ENCODE results near the gene CEACAM16. TPM values are rescaled to one million over a fixed set of nuclear protein-coding genes. Genes with fewer than 3 reads are reported as not detected.

CEACAM16 gene
- total and polyA plus RNA-seq, 10 of the 15 experiments (the other 5 are each of a cell fraction or from before 2014, with no cell fraction given) = not detected

DNA sequence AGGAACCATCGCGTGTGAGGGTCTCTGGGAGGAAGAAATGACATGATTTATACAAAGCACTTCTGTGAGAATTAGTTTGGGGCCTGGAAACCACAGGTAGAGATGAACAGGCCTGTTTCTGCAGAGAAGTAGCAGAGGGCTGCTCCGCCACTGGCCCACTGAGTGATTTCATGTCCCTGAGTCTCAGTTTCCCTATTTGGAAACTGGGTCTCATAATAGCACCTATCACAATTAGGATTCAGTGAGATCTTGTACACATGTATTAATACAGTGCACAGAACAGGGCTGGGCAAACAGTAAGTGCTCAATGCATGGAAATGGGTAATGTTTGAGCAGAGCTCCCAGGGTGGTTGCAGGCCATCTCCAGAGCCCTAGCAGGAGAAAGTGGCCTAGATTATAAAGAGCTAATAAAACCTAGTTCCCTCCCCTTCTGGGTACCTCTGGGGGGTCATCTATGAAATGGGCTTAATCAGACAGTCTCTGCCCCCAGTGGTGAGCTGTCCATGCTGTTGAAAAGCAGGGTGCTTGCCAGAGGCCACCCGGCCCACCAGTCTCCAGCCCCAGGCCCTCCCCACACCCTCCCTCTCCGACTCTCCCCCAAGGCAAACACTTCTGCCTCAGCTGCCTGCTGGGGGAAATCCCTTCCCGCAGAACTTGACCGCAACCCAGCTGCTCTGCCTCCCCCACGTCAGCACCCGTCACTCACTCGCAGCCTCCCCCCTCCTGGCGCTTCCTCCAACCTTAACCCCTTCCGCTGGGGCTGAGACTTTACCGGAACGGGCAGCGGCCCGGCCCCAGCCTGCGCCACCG lies 54.1 kb downstream of the CEACAM16 start (continued):
- TF ChIP-seq, protein P1, sequence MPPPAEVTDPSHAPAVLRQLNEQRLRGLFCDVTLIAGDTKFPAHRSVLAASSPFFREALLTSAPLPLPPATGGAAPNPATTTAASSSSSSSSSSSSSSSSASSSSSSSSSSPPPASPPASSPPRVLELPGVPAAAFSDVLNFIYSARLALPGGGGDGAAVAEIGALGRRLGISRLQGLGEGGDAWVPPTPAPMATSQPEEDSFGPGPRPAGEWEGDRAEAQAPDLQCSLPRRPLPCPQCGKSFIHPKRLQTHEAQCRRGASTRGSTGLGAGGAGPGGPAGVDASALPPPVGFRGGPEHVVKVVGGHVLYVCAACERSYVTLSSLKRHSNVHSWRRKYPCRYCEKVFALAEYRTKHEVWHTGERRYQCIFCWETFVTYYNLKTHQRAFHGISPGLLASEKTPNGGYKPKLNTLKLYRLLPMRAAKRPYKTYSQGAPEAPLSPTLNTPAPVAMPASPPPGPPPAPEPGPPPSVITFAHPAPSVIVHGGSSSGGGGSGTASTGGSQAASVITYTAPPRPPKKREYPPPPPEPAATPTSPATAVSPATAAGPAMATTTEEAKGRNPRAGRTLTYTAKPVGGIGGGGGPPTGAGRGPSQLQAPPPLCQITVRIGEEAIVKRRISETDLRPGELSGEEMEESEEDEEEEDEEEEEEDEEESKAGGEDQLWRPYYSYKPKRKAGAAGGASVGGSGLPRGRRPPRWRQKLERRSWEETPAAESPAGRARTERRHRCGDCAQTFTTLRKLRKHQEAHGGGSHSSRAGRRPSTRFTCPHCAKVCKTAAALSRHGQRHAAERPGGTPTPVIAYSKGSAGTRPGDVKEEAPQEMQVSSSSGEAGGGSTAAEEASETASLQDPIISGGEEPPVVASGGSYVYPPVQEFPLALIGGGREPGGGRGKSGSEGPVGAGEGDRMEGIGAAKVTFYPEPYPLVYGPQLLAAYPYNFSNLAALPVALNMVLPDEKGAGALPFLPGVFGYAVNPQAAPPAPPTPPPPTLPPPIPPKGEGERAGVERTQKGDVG (CRISPR knock-in tag; IDR thresholded peaks at IDR 0.05) = no peak
- peak; percentile 100 for TF ChIP-seq CBFB (IDR thresholded peaks at IDR 0.05; ENCODE audit: low read depth)
- peak; percentile 94; the same call in 2 of the 3 replicates for TF ChIP-seq POU2F2 (IDR thresholded peaks at IDR 0.05; ENCODE audit: borderline replicate concordance, low read depth, low read length)
- TF ChIP-seq MTA3 (IDR thresholded peaks at IDR 0.05; ENCODE audit: borderline replicate concordance, low read length) = no peak; the same call in 1 of the 2 replicates

DNA sequence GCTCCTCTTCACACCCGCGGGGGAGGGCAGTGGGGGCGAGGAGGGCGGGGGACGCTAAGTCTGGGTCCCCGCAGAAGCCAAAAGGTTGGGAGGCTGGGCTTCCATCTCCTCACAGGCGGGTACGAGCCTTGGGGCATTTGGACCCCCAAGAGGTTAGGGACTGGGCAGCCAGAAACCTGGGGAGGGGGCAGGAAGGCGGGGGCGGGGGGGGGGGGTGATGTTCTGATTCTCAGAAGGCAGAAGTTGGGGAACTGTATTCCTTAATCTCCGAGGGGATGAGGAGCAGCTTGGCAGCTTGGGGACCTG lies 54.6 kb downstream of the CEACAM16 start:
- H3K4me1 ChIP-seq (ENCODE audit: control insufficient read depth, insufficient read depth, low read length) = peaks cover 34% of the 10 kb centered on the region
- 2% methylated on average over 8 of the region's 11 CpGs for WGBS (ENCODE audit: insufficient coverage, insufficient replicate concordance, low lambda C conversion rate, missing lambda C conversion rate)
- no peak for DNase-seq (ENCODE audit: low read depth, low spot score)
- SMC1A ChIA-PET (ENCODE audit: uncharacterized antibody, unreplicated experiment) = interaction anchor here (0.8 to 7.7 kb wide), 12 partner anchors 11 to 449 kb away, joined by 3 to 115 read pairs (median 6); partner anchors contain the start of gene ZNF235
- intact Hi-C loops (cut with micrococcal nuclease; ENCODE audit: unreplicated experiment) (loop anchor here (1.0 to 2.0 kb wide), 4 partner anchors 17 to 62 kb away; no protein-coding TSS in a partner anchor), in situ Hi-C loops (cut with MboI) (no loop called here)
- peaks cover 0 to 9% of the 10 kb centered on the region in 2 experiments for H3K36me3 ChIP-seq (ENCODE audit: control insufficient read depth in 2 of 2, insufficient read depth in 2 of 2, low read length in 1 of 2)
- no peak for ATAC-seq
- CTCF ChIA-PET = interaction anchor here (0.9 to 7.7 kb wide), 8 partner anchors 10 to 99 kb away, joined by 3 to 109 read pairs (median 4); no protein-coding TSS in a partner anchor
- POLR2A ChIA-PET = interaction anchor here (0.8 to 3.8 kb wide), 9 partner anchors 11 to 62 kb away, joined by 3 to 32 read pairs (median 11); no protein-coding TSS in a partner anchor
- peak overlapping the region; percentile 95 for H3K27ac ChIP-seq (ENCODE audit: control insufficient read depth, insufficient read depth)
- H3K4me2 ChIP-seq (ENCODE audit: control insufficient read depth, insufficient read depth) = peak overlapping the region; percentile 90
- H3K9me3 ChIP-seq (replicated peaks; ENCODE audit: control insufficient read depth, insufficient read depth, low read length) = no peaks in the 10 kb centered on the region
- no peaks in the 10 kb centered on the region for H3K27me3 ChIP-seq (replicated peaks in 1 of 2; ENCODE audit: control insufficient read depth in 2 of 2, insufficient read depth in 2 of 2, low read length in 1 of 2)
- H3K4me3 ChIP-seq = peak overlapping the region; percentile 77; the same call in 1 of the 2 replicates
- H2AFZ ChIP-seq (ENCODE audit: control insufficient read depth, low read depth, low read length) = no peak overlapping the region
- no peaks in the 10 kb centered on the region for H4K20me1 ChIP-seq (ENCODE audit: control insufficient read depth, insufficient read depth)
- RAD21 ChIA-PET (ENCODE audit: unreplicated experiment) = interaction anchor here (0.7 to 4.2 kb wide), 10 partner anchors 13 to 137 kb away, joined by 3 to 49 read pairs (median 12); no protein-coding TSS in a partner anchor
- H3K79me2 ChIP-seq (ENCODE audit: control insufficient read depth, insufficient read depth, low read length) = peaks cover 52% of the 10 kb centered on the region
- H3K9ac ChIP-seq (ENCODE audit: control insufficient read depth, insufficient read depth, low read length) = peak overlapping the region; percentile 87
- no TSS peak for BruUV-seq (replicated peaks)
- no peak for FAIRE-seq
- TF ChIP-seq NR2C1 (IDR thresholded peaks at IDR 0.05) = no peak
- TF ChIP-seq, protein P2, sequence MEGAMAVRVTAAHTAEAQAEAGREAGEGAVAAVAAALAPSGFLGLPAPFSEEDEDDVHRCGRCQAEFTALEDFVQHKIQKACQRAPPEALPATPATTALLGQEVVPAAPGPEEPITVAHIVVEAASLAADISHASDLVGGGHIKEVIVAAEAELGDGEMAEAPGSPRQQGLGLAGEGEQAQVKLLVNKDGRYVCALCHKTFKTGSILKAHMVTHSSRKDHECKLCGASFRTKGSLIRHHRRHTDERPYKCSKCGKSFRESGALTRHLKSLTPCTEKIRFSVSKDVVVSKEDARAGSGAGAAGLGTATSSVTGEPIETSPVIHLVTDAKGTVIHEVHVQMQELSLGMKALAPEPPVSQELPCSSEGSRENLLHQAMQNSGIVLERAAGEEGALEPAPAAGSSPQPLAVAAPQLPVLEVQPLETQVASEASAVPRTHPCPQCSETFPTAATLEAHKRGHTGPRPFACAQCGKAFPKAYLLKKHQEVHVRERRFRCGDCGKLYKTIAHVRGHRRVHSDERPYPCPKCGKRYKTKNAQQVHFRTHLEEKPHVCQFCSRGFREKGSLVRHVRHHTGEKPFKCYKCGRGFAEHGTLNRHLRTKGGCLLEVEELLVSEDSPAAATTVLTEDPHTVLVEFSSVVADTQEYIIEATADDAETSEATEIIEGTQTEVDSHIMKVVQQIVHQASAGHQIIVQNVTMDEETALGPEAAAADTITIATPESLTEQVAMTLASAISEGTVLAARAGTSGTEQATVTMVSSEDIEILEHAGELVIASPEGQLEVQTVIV (IDR thresholded peaks at IDR 0.05; ENCODE audit: borderline replicate concordance, partially characterized antibody) = no peak
- no peak for TF ChIP-seq STAT3 (IDR thresholded peaks at IDR 0.05; ENCODE audit: low read depth, low read length)
- TF ChIP-seq SUPT20H (IDR thresholded peaks at IDR 0.05; ENCODE audit: borderline replicate concordance, control insufficient read depth, low read depth, low read length) = no peak
- TF ChIP-seq POU2F2 (IDR thresholded peaks at IDR 0.05; ENCODE audit: borderline replicate concordance, low read depth, low read length) = no peak
- TF ChIP-seq, protein P3, sequence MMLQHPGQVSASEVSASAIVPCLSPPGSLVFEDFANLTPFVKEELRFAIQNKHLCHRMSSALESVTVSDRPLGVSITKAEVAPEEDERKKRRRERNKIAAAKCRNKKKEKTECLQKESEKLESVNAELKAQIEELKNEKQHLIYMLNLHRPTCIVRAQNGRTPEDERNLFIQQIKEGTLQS (IDR thresholded peaks at IDR 0.05; ENCODE audit: borderline replicate concordance, extremely low read depth, low read depth, low read length) = no peak
- no peak for TF ChIP-seq RFX5 (IDR thresholded peaks at IDR 0.05; ENCODE audit: low read depth, low read length)
- no peak for TF ChIP-seq NFYB (IDR thresholded peaks at IDR 0.05; ENCODE audit: insufficient read depth, low read depth, low read length)
- TF ChIP-seq EP300 (IDR thresholded peaks at IDR 0.05; ENCODE audit: borderline replicate concordance in 1 of 2, control insufficient read depth in 1 of 2, low read depth in 2 of 2, low read length in 2 of 2) = no peak
- TF ChIP-seq KAT2A (conservative IDR thresholded peaks at IDR 0.05; ENCODE audit: control insufficient read depth, low read depth, low read length) = no peak

Data from GM12878 (cell line).